ENCODE measurements around the gene MLLT3. TPM values are rescaled to one million over a fixed set of nuclear protein-coding genes. Genes with fewer than 3 reads are reported as not detected.
A peak's percentile ranks its signal among the peaks of the same experiment; 100 is the strongest.

The MLLT3 gene
- total RNA-seq, 1 donor from 2014 or later = 15.8 TPM

GRCh38 chr9:20512636-20513035 lies 109.7 kb downstream of the MLLT3 start:
- no peaks in the 10 kb centered on the region for H3K36me3 ChIP-seq (ENCODE audit: control insufficient read depth, insufficient read depth, low read length)
- H3K4me3 ChIP-seq (ENCODE audit: low read depth, low read length) = no peak overlapping the region
- peak; percentile 47 for DNase-seq (ENCODE audit: low read depth)
- FAIRE-seq = no peak
- H3K27me3 ChIP-seq (ENCODE audit: control insufficient read depth, insufficient read depth, low read length) = no peaks in the 10 kb centered on the region
- TF ChIP-seq, protein P1, sequence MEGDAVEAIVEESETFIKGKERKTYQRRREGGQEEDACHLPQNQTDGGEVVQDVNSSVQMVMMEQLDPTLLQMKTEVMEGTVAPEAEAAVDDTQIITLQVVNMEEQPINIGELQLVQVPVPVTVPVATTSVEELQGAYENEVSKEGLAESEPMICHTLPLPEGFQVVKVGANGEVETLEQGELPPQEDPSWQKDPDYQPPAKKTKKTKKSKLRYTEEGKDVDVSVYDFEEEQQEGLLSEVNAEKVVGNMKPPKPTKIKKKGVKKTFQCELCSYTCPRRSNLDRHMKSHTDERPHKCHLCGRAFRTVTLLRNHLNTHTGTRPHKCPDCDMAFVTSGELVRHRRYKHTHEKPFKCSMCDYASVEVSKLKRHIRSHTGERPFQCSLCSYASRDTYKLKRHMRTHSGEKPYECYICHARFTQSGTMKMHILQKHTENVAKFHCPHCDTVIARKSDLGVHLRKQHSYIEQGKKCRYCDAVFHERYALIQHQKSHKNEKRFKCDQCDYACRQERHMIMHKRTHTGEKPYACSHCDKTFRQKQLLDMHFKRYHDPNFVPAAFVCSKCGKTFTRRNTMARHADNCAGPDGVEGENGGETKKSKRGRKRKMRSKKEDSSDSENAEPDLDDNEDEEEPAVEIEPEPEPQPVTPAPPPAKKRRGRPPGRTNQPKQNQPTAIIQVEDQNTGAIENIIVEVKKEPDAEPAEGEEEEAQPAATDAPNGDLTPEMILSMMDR (IDR thresholded peaks at IDR 0.05; ENCODE audit: insufficient read depth, low read length, severe bottlenecking) = no peak

DNA sequence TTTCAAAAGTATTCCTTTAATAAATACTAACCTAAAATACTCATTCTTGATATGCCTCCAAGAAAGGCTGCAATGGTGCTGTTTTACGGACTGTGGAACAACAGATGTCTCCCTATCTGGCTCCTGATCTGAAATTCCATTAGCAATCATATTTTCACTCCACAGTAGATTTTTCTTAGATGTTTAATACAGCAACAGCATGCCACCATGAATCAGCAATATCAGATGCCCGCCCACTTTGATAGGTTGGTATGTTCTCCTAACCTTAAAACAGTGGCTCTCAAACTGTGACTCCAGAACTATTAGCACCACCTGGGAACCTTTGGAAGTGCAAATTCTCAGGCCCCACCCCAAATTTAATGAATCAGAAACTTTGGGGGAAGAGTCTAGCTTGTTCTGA lies 110.2 kb downstream of the MLLT3 start:
- Histone ChIP-seq H3K27me3 (ENCODE audit: control insufficient read depth, insufficient read depth, low read length) (no peaks in the 10 kb centered on the region), H3K36me3 (ENCODE audit: control insufficient read depth, insufficient read depth, low read length) (no peaks in the 10 kb centered on the region), H3K4me3 (ENCODE audit: low read depth, low read length) (no peak overlapping the region)
- FAIRE-seq = no peak
- TF ChIP-seq, protein P1 (IDR thresholded peaks at IDR 0.05; ENCODE audit: insufficient read depth, low read length, severe bottlenecking) = no peak
- peak; percentile 61 for DNase-seq (ENCODE audit: low read depth)

DNA sequence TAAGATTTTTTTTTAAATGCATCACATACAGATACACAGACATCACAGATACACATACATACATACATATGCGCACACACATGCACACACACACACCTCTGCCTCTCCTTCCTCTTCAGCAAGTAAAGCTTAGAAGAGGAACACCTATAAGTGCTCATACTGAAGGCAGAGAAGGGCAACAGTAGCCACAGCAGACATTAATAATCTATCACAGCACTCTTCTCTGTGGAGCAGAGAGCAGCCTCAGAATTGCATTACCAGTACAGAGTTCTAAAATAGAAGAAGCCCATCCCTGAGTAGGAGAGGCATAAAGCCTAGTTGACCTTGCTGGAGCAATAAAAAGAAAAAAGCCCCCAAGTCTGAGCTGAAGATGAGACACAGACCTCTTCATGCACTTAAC lies 110.6 kb downstream of the MLLT3 start:
- TF ChIP-seq, protein P1 (IDR thresholded peaks at IDR 0.05; ENCODE audit: insufficient read depth, low read length, severe bottlenecking) = no peak
- DNase-seq (ENCODE audit: low read depth) = no peak
- H3K27me3 ChIP-seq (ENCODE audit: control insufficient read depth, insufficient read depth, low read length) = no peaks in the 10 kb centered on the region
- H3K36me3 ChIP-seq (ENCODE audit: control insufficient read depth, insufficient read depth, low read length) = no peaks in the 10 kb centered on the region
- no peak for FAIRE-seq
- H3K4me3 ChIP-seq (ENCODE audit: low read depth, low read length) = no peak overlapping the region

GRCh38 chr9:20509466-20509865 lies 112.8 kb downstream of the MLLT3 start:
- H3K36me3 ChIP-seq (ENCODE audit: control insufficient read depth, insufficient read depth, low read length) = no peaks in the 10 kb centered on the region
- DNase-seq (ENCODE audit: low read depth) = no peak
- TF ChIP-seq, protein P1 (IDR thresholded peaks at IDR 0.05; ENCODE audit: insufficient read depth, low read length, severe bottlenecking) = no peak
- no peak for FAIRE-seq
- no peak overlapping the region for H3K4me3 ChIP-seq (ENCODE audit: low read depth, low read length)
- no peaks in the 10 kb centered on the region for H3K27me3 ChIP-seq (ENCODE audit: control insufficient read depth, insufficient read depth, low read length)

DNA sequence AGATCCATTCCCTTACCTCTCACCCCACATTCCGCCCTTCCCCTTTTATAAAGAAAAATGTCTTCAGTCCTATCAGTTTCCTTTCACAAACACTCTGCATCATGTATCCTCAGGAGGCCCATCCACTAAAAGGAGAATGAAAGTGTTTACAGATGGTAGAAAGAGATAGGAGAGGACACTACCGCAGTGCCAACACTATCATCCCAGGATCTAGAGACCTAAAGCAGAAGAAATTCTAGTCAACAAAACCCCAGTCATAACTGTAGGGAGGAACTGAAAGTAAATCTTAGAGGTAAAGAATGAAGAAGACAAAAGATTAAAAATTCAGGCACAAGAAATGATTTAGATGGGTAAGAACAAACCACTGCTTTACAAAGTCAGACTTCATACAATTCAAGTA lies 114.1 kb downstream of the MLLT3 start:
- no peak overlapping the region for H3K4me3 ChIP-seq (ENCODE audit: low read depth, low read length)
- H3K36me3 ChIP-seq (ENCODE audit: control insufficient read depth, insufficient read depth, low read length) = no peaks in the 10 kb centered on the region
- TF ChIP-seq, protein P1 (IDR thresholded peaks at IDR 0.05; ENCODE audit: insufficient read depth, low read length, severe bottlenecking) = no peak
- FAIRE-seq (no peak), DNase-seq (ENCODE audit: low read depth) (no peak)
- H3K27me3 ChIP-seq (ENCODE audit: control insufficient read depth, insufficient read depth, low read length) = no peaks in the 10 kb centered on the region

GRCh38 chr9:20507431-20507830 lies 114.9 kb downstream of the MLLT3 start:
- no peaks in the 10 kb centered on the region for H3K27me3 ChIP-seq (ENCODE audit: control insufficient read depth, insufficient read depth, low read length)
- no peaks in the 10 kb centered on the region for H3K36me3 ChIP-seq (ENCODE audit: control insufficient read depth, insufficient read depth, low read length)
- H3K4me3 ChIP-seq (ENCODE audit: low read depth, low read length) = no peak overlapping the region
- DNase-seq (ENCODE audit: low read depth) (peak; percentile 71), FAIRE-seq (no peak)
- TF ChIP-seq, protein P1 (IDR thresholded peaks at IDR 0.05; ENCODE audit: insufficient read depth, low read length, severe bottlenecking) = no peak

Data from bronchial epithelial cell (primary cell).